Activated CD4-positive, alpha-beta T cell treated with anti-CD3 and anti-CD28 coated beads, Interleukin-2, amount 50 U/mL, for 24 hours (primary cell): ENCODE results near the gene MAGEA2B.
"Not testable (repeated sequence)": the region's sequence is repeated elsewhere in the genome, so short reads cannot be mapped to it uniquely, and the experiment has no call there.

Experiments
- DNase-seq, 2 donors: peaks; one replicate each; pipeline ENCODE4 v3.0.0-alpha.2; 2020; ENCODE audit warnings: low read depth in 1 of 2, low spot score in 1 of 2

The MAGEA2B gene

DNA sequence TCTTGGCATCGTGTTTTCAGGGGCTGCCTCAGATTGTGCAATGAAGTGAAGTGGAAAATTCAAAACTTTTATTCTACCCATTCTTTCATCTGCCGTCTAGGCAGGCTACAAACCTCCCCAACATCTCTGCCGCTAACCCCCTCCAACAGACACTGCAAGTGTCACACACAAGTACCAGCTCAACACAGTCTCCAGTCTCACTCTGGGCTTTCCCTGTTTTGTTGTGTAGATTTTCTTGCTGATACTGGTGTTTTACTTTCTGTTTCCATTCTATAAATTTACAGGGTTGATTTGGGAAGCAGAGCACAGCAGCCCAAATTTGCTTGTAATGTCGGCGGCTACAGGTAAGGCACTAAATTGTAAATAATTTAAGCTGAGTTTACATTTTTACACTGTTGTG is 40.4 kb downstream of the MAGEA2B start:
- not testable (repeated sequence) for DNase-seq

DNA sequence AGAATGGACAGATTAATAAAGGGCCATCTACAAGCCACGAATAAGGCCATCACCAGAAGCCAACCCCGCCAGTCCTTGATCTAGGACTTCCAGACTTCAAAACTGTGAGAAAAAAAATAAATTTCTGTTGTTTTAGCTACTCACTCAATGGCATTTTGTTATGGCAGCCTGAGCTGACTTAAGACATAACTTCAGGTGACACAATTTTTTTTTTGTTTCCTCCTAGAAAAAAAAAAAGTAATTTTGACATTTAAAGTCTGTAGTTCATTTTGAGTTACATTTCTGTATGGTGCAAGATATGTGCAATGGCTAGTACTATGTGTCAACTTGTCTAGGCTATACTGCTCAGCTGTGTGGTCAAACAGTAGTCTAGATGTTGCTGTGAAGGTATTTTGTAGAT is 44.5 kb downstream of the MAGEA2B start, which contains the start of gene CSAG3:
TSS of gene CSAG3 (plus strand) at position 301 of the 400 bp plus-strand sequence.
- not testable (repeated sequence) for DNase-seq

DNA sequence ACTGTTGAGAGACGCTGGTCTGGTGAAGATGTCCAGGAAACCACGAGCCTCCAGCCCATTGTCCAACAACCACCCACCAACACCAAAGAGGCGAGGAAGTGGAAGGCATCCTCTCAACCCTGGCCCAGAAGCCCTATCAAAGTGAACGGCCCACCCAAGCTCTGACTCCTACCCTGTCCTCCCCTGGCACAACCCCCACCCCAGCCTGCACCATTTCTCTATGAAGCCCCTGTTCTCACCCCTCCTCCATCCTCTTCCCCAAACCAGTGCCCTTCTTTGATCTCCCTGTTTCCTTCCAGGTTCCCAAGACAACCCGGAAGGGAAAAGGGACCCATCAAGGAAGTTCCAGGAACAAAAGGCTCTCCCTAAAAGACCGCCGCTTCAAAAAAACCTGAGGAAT is 45.1 kb downstream of the MAGEA2B start:
- DNase-seq, result not testable (repeated sequence)

DNA sequence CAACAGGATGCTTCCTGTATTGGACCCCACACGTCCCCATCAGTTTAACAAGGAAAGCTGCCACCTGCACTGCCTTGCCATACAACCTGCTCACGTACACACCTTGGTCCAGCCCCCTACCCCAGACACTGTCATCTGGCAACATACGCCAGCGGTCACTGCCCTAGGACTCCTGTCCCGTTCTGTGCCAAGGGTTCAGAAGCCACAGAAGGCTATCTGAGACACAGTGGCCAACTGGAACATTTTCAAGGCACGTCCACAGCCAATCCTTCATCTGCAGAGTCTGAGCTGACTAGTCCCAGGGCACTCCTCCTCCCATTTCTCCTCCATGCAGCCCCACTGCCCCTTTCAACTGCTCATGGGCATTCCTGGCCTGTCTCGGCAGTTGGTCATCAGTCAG is 47.2 kb downstream of the MAGEA2B start:
- DNase-seq, result not testable (repeated sequence)

DNA sequence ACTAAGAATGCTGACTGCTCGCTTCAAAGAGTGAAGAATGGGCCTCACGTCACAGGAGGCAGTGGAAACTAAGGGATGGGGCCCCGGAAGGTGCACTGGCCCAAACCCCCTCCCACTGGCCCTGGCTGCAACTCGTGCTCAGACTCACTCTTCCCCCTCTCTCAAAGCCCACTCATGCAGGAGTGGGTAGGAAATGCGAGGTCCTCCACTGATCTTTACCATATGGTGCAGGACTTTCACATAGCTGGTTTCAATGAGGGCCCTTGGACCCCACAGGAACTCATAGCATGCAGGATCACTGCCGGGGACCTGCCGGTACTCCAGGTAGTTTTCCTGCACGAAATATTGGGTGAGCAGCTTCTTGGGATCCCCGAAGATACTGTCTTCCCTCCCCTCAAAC is 52.1 kb downstream of the MAGEA2B start:
- DNase-seq, result not testable (repeated sequence)
